ENCODE data around the gene PIGQ.

GRCh38 chr16:533391-534123 is 36.2 kb upstream of the PIGQ start:
- TF ChIP-seq POLR2A (IDR thresholded peaks at IDR 0.05; ENCODE audit: low read depth) (no peak), CTCF (IDR thresholded peaks at IDR 0.05) (no peak)
